KG1 (cell line): ENCODE measurements around the gene ANKRD33B.
"Not testable (repeated sequence)": the region's sequence is repeated elsewhere in the genome, so short reads cannot be mapped to it uniquely, and the experiment has no call there.

Source experiments
- DNase-seq: peaks from one replicate; lab custom pipeline; 2025; lab: John Stamatoyannopoulos, UW

ANKRD33B gene

DNA sequence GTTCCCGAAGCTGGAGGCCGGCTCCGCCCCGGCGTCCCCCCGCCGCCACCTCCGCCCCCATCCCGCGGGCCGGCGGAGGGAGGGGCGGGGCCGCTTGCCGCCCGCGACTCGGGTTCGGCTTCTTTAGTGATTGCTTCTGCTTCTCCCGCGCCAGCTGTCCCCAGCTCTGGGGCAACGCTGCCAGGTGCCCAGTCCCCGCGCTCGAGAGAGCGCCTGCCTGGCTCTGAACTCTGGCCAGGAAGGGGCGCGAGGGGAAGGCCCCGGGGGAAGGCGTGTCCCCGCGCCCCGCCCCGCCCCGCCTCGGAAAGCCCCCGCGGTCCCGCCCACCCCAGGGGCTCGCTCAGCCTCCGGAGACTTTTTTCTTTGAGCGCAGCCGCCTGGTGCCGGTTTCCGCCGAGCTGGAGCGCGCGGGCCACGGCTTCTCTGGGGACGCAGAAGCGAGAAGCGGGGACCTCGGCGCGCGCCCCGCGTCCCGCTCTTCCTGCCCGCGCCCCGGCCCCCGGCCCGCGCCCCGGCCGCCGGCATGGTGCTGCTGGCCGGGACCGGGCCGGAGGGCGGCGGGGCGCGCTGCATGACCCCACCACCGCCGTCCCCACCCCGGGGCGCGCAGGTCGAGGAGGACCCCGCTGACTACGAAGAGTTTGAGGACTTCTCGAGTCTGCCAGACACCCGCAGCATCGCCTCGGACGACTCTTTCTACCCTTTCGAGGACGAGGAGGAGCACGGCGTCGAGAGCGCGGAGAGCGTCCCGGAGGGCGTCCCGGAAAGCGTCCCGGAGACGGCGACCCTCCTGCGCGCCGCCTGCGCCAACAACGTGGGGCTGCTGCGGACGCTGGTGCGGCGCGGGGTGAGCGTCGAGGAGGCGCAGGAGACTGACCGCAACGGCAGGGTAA lies at the start of gene ANKRD33B:
TSS of gene ANKRD33B (plus strand) at position 126 of the 893 bp plus-strand sequence. CDS start at position 524, 398 bp downstream.
- DNase-seq, result peak; percentile 63

DNA sequence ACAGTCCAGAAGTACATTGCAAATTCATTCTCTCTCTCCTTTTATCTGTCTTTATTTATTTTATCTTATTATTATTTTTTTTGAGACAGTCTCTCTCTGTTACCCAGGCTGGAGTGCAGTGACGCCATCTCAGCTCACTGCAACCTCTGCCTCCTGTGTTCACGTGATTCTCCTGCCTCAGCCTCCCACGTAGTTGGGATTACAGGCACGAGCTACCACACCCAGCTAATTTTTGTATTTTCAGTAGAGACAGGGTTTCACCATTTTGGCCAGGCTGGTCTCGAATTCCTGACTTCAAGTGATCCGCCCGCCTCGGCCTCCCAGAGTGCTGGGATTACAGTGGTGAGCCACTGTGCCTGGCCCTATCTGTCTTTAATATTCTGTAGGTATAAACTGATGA lies 49.3 kb upstream of the ANKRD33B start:
- not testable (repeated sequence) for DNase-seq

DNA sequence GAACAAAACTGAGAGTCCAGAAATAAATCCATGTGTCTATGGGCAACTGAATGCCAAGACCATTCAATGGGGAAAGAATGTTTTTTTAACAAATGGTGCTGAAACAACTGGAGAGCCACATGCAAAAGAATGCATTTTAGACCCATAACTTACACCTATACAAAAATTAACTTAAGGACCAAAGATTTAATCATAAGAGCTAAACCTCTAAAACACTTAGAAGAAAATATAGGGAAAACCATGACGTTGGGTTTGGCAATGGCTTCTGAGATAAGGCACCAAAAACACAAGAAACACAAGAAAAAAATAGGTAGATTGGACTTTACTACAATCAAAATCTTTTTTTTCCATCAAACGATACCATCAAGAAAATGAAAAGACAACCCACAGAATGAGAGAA lies 48.4 kb upstream of the ANKRD33B start:
- DNase-seq, result no peak

DNA sequence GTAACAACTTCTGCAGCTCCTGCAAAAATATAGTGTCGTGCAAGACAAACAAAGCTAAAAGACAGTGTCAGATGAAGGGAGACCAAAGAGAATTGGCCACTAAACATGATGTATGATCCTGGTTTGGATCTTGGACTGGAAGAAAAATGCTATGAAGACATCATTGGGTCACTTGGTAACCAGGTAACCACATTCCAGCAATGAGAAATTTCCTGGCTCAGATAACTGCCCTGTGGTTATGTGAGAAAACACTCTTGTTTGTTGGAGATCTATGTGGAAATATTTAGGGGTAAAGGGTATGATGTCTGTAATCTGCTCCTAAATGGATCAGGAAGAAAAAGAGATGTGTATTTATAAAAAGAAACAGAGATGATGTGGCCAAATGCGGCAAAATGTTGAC lies 45.5 kb upstream of the ANKRD33B start:
- DNase-seq, result no peak

DNA sequence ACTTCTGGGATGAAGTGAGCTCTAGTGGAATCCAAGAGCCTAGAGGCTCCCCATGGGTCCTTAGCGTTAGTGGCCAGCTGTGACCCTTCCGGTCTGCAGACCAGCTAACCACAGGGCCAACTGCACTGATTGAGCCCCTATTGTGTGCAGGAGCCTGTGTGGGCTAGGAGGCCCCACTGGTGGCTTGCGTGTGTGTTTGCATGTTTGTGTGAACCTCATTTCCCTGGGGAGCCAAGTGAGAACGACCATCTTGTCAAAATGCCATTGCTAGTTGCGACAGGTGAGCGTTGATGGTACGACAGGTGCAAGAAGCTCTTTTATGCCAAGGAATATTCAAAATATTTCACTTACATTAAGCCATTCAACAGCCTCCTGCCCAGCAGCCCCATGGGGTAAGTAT lies 44.1 kb upstream of the ANKRD33B start:
- DNase-seq, result no peak

DNA sequence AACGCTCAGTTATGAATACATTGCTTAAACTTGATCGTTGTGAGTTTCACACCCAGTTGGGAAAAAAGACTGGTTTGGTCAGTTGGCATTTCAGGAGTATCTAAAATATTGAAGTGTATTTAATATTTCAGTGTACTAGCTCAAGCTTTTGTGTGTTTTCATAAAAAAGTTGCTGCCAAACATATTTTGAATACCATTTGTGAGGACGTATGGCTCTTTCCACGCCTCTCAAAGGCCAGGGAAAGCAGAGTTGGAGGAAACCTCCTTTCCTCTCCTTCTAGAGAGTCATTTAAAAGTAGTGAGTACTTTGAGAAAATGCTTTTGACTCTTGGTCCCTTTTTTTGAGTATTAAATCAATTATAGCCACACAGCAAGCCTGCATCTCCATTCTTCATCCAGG lies 43.2 kb upstream of the ANKRD33B start:
- DNase-seq, result no peak

DNA sequence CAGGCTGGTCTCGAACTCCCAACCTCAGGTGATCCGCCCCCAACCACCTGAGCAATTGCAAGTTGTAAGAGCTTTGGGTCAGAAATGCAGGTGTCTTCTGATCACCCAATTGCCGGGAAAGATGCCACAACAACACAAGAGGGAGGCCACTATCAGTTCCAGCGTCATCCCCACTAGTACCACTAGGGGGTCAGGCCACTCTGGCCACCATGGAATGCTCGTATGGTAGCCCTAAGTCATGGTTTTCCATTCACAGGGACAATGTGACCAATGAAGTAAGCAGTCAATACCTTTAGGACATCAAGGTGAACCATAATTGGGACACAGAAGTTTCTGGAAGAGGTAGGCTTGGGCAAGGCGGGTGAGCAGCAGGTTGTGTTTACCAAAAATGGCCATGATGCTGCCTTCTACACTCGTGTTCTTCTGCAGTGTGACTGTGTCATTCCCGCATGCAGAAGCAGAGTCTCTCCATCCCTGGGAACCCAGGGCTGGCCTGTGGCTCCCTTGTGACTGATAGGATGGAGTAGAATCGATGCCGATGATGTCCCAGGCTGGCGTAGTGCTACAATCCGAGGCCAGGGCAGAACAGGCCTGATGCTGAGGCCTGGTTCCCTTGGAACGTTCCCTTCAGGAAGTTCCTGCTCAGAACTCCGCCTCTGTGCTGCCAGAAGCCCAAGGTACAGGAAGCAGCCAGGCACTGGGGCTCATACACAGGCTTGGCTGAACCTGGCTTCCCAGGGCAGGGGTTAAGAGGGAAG lies 42.2 kb upstream of the ANKRD33B start:
- DNase-seq, result no peak

DNA sequence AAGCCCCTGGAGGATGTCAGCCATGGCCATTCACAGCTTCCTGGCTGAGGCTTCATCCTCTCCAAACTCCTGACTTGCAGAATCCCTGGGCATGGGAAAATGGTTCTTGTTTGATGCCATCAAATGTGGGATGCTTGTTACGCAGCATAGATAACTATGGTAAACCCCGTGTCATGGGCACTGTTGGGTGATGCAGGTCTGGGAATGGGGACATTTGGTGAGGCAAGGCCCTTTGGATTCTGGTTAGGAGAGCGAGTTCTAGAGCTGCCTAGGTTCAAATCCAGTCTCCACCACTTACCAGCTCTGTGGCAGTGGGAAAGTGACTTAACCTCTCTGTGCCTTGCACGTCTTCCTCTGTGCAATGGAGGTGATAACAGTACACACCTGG lies 41.7 kb upstream of the ANKRD33B start:
- no peak for DNase-seq

DNA sequence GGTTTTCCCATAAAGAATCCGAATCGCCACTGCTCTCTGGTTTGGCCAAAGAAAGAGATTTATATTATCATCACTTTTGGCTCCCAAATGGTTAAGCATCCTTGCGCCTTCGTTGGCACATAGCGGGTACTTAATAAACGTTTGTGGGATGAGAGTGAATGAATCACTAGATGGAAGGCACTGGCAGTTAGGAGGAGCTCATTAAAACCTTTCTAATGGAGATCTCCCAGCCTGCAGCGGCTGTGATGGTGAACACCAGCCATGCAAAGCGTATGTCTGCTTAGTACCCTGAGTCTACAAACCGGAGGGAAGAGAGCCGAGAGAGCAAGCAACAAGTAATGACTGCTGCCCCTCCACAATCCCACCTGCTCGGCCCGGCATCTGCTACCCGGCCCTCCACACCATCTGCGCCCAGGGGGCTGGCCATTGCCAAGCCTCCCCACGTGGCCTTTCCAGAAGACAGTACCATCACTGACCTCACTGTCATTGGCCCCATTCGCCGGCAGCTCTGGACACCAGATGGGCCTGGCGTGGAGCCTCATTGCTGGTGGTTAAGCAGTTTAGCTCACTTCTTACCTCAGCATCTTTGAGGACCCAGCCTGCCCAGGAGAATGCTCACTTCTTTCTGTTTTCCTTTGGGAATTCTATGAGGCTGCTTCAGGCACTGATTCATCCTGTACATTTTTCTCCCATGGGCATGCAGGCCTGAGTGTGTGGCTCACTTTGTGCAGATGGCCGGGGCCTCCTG lies 39.3 kb upstream of the ANKRD33B start:
- DNase-seq, result no peak

DNA sequence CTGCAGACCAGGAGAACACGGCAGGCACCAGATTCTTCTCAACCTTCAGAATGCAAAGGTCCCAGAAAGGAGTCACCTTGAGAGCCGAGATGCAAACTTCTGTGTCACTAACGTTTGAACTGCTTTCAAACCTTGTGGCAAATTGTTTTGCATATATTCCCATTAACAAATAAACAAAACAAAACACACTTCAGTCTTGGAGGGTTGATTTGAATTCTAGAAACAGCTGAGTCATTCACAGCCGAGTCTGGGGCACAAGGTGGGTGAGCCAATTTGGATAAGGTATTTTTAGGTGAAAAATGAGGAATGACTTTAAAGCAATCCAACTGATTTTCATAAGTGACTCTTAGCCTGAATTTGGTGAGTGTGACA lies 38.8 kb upstream of the ANKRD33B start:
- DNase-seq, result no peak

DNA sequence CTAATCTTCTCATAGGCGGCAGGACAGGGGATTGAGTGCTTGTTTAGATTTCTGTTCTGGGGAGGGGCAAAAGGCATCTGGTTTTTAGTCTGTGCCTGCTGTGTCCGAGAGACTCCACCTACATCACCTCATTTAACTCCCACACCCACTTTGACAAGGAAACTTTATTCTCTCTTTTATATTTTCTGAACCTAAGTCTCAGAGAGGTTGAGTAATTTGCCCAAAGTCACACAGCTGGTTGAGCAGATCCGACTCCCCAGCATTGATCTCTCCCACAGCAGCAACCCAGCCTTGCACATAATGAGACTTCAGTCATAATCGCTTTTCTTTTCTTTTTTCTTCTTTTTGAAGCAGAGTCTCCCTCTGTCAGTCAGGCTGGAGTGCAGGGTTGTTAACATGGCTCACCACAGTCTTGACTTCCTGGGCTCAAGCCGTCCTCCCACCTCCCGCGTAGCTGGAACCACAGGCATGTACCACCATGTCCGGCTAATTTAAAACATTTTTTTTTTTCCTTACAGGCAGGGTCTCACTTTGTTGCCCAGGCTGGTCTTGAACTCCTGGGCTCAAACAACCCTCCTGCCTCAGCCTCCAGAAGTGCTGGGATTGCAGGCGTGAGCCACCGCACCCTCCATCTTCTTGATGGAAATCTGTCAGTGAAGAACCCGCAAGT lies 36.5 kb upstream of the ANKRD33B start:
- no peak for DNase-seq

DNA sequence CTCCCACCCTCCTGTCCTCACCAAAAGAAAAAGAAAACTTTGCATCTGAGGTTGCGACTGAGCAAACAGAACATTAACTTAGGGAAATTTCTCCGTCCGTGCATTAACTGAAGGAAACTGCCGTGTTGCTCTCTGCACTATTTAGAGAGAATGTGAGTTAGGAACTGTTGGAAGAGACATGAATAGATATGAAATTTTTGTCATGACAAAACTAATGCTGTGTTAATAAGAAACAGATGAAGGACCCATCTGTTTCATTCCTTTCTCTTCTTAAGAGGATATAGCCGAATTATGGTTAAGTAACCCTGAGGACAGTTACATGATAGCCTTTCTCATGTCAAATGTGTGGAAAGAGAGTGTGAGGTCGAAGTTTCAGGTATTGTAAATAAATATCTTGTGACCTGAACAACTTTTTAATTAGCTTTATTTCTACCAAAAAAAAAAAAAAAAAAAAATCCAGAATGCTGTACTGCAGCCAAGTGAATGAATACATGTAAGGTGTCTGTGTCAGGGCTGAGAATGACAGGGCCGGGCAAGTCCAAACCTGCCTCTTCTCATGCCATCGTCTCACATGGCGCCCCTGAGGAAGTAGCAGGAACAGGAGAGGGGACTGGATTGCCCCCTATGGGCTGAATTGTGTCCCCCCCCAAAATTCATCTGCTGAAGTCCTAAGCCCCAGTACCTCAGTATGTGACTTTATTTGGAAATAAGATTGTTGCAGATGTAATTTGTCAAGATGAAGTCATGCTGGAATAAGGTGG lies 35.6 kb upstream of the ANKRD33B start:
- DNase-seq, result no peak

DNA sequence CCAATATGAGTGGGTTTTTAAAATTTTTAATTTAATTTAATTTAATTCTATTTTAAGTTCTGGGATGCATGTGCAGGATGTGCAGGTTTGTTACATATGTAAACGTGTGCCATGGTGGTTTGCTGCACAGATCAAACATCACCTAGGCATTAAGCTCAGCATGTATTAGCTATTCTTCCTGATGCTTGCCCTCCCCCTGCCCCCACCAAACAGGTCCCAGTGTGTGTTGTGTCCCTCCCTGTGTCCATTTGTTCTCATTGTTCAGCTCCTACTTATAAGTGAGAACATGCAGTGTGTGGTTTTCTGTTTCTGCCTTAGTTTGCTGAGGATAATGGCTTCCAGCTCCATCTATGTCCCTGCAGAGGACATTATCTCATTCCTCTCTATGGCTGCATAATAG lies 35.0 kb upstream of the ANKRD33B start:
- no peak for DNase-seq

DNA sequence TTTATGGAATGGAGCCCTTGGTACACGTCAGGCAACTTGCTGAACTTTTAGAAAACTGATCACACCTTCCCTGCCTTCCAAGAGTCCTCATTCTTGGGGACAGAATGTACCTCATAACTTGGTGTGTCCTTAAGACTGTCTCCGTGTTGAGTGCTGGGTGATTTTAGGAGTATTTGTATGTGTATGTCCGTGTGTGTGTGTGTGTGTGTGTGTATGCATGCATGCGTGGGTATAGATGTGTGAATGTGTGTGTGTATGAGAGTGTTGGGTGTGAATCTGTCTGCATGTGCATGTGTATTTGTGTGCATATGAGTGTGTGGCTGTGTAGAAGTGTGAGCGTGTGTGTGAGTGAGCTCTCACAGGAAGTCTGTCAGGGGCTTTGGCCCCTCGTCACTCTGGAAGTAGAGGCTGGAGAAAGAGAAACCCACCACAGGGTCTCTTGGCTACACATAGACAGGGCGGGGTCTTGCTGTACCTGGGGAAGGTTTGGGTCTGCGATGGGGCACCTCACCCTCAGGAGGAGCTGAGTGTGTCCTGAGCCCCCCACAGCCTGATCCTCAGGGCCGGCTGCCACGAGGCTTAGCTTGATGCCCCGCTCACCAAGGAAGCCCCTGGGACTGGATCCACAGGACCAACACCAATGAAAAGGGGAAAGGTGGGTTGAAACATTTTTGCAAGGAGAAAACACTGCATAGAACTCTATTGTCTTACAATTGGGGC lies 33.1 kb upstream of the ANKRD33B start:
- DNase-seq, result no peak

DNA sequence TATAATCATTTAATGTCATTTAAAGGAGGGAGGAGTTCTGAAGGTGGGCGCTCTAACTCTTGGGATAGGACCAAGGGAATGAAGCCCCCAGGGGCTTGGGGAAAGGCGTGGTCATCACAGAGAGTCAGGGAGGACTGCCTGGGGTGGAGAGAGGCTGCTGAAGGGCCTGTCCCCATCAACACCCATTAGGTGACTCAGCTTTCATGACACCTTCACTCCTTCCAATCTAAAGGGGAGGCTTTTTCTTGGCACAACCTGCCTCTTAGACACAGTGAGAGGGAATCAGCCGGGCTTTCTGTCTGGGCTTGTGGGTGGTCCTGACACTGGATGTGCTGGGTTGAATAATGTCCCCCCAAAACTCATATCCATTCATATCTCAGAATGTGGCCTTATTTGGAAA lies 31.4 kb upstream of the ANKRD33B start:
- no peak for DNase-seq

DNA sequence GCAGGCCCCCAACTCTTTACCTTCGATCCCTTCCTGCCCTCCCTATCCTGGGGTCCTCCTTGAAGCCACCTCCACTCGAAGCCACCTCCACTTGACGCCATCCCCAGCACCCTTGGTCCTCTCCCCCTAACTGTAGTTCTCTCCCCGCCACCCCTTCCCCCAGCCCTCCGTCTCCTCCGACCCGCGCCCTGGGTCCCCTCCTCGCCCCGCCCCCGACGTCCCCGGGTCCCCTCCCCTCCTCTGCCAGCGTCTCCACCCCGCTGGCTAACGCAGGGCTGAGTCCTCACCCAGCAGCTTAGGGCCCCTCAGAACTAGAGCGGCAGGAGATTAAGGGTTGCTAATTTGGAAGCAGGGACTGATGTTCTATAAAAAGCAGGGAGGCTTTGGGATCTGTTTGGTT lies 30.6 kb upstream of the ANKRD33B start:
- DNase-seq, result no peak

DNA sequence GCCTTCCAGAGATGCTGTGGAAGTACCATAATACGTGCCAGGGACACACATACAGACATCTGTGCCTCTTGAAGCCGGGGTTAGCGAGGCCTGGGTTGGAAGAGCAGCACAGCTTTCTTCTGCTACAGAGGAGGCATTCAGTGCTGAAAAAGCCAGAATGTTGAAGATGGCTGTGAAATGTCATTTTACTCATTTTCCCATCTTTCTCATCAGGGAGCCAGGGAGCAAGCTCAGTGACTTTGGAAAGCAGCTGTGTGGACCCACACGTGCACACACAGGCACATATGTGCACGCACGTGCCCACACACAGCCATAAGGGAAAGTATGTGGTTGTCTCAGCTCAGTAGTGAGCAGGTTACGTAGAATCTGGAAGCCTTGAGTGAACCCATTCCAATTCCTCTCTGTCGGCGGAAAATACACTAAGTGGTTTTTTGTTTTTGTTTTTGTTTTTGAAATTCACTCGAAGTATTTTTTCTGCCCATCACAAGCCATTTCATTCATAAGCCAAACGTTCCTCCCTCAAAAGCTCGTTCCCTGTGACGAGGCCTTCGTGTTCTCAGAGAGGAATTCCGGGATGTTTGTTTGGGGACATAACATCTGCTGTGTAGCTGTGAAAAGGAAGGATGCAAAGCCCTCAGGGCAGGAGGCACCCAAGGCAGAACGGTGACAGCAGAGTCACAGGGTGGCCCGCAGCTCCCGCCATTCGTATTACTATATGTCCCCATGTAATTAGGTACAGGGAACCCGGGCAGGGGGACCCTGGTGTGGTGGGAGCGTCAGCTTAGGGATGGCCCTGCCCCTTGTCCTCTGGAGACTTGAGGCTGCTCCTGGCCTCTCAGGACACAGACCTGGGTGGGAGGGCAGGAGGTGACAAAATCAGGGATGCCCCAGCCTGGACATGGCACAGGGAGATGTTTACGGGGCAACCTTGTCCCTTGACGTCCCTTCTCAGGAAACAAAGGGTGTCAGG lies 29.0 kb upstream of the ANKRD33B start:
- no peak for DNase-seq

DNA sequence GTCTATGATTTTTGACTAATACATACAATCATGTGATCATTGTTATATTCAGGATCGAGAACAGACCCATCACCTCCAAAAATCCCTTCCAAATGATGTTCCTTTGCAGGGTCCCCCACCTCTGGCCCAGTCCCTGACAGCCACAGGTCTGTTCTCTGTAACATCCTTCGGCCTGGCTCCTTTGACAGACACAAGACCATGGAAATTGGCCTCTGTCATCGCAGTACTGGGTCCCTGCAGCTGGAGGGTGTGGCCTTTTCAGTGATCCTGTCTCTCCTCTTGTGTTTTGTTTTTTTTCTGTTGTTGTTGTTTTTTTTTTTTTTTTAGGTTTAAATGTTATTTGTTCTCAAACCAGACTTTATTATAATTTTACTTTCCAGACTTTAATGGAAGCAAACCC lies 27.4 kb upstream of the ANKRD33B start:
- DNase-seq, result no peak

DNA sequence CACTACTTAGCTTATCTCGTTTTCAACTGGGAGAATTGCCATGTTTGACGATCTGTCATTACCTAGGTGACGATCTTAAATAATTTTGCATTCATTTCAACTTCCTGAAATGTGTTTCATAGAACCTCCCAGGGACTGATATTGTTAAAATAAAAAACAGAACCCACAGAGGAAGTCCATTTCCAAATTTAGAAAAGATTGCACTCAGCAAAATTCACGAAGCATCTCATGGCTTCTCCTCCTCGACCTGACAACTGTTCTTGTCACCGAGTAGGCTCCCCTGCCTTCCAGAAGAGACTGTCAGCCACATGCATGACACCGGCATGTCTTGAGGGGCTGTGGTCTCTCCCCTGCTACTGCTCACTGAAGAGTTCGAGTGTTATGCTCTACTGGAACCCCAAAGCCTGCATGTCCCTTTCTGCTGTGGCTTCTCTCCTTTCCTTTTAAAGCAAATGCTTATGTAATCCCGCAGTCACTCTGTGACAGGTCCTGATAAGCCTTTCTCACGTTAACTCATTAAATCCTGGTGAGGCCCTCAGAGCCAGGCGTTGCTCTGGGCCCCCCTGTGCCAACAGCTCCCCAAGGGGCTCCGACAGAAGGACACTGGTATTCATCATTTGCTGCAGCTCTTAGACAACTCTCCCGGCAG lies 26.8 kb upstream of the ANKRD33B start:
- DNase-seq, result no peak
